ENCODE results near the gene PPIL6. TPM values are rescaled to one million over a fixed set of nuclear protein-coding genes. Genes with fewer than 3 reads are reported as not detected.
"Not testable (repeated sequence)": the region's sequence is repeated elsewhere in the genome, so short reads cannot be mapped to it uniquely, and the experiment has no call there.

PPIL6 gene
- total and polyA plus RNA-seq, 4 donors = 12.8 to 17.0 (median 15.2) TPM

GRCh38 chr6:109469591-109470189 is 29.3 kb upstream of the PPIL6 start:
- no peak overlapping the region for H3K4me3 ChIP-seq (ENCODE audit: low read depth, low read length)
- no peaks in the 10 kb centered on the region for H3K27me3 ChIP-seq (ENCODE audit: control insufficient read depth, insufficient read depth, low read length)
- no peak overlapping the region for H3K27ac ChIP-seq (ENCODE audit: low read depth, low read length)
- DNase-seq (ENCODE audit: low read depth in 4 of 6, low spot score in 6 of 6) = no peak
- peaks cover 46% of the 10 kb centered on the region for H3K36me3 ChIP-seq (ENCODE audit: control insufficient read depth, insufficient read depth, low read length)
- H3K9me3 ChIP-seq (ENCODE audit: control insufficient read depth, insufficient read depth, low read length) = no peaks in the 10 kb centered on the region
- no peaks in the 10 kb centered on the region for H3K4me1 ChIP-seq (ENCODE audit: control insufficient read depth, insufficient read depth, low read length)
- WGBS (ENCODE audit: insufficient coverage) = 88% methylated on average over 5 of the region's 5 CpGs

GRCh38 chr6:109467696-109468095 is 27.3 kb upstream of the PPIL6 start:
- 94% methylated on average over 4 of the region's 6 CpGs for WGBS (ENCODE audit: insufficient coverage)
- no peak for DNase-seq (ENCODE audit: low read depth in 4 of 6, low spot score in 6 of 6)

GRCh38 chr6:109466212-109466923 is 25.9 kb upstream of the PPIL6 start:
- Histone ChIP-seq H3K27ac (ENCODE audit: low read depth, low read length) (no peak overlapping the region), H3K9me3 (ENCODE audit: control insufficient read depth, insufficient read depth, low read length) (no peaks in the 10 kb centered on the region), H3K4me3 (ENCODE audit: low read depth, low read length) (no peak overlapping the region), H3K4me1 (ENCODE audit: control insufficient read depth, insufficient read depth, low read length) (no peaks in the 10 kb centered on the region), H3K27me3 (ENCODE audit: control insufficient read depth, insufficient read depth, low read length) (no peaks in the 10 kb centered on the region), H3K36me3 (ENCODE audit: control insufficient read depth, insufficient read depth, low read length) (peaks cover 24% of the 10 kb centered on the region)
- 90% methylated on average over 2 of the region's 7 CpGs for WGBS (ENCODE audit: insufficient coverage)
- DNase-seq (ENCODE audit: low read depth in 4 of 6, low spot score in 6 of 6) = no peak

More at GRCh38 chr6:109467696-109468095, 27.3 kb upstream of the PPIL6 start:
- H3K4me3 ChIP-seq (ENCODE audit: low read depth, low read length) = no peak overlapping the region
- H3K9me3 ChIP-seq (ENCODE audit: control insufficient read depth, insufficient read depth, low read length) = no peaks in the 10 kb centered on the region
- no peak overlapping the region for H3K27ac ChIP-seq (ENCODE audit: low read depth, low read length)
- peaks cover 38% of the 10 kb centered on the region for H3K36me3 ChIP-seq (ENCODE audit: control insufficient read depth, insufficient read depth, low read length)
- H3K27me3 ChIP-seq (ENCODE audit: control insufficient read depth, insufficient read depth, low read length) = no peaks in the 10 kb centered on the region
- no peaks in the 10 kb centered on the region for H3K4me1 ChIP-seq (ENCODE audit: control insufficient read depth, insufficient read depth, low read length)

- Histone ChIP-seq H3K27ac (ENCODE audit: low read depth, low read length) (no peak overlapping the region), H3K36me3 (ENCODE audit: control insufficient read depth, insufficient read depth, low read length) (peaks cover 22% of the 10 kb centered on the region), H3K27me3 (ENCODE audit: control insufficient read depth, insufficient read depth, low read length) (no peaks in the 10 kb centered on the region), H3K9me3 (ENCODE audit: control insufficient read depth, insufficient read depth, low read length) (no peaks in the 10 kb centered on the region), H3K4me1 (ENCODE audit: control insufficient read depth, insufficient read depth, low read length) (no peaks in the 10 kb centered on the region), H3K4me3 (ENCODE audit: low read depth, low read length) (no peak overlapping the region)
- DNase-seq (ENCODE audit: low read depth in 4 of 6, low spot score in 6 of 6) = no peak
- 65% methylated on average over 7 of the region's 7 CpGs for WGBS (ENCODE audit: insufficient coverage)
These were observed 25.3 kb upstream of the PPIL6 start for GRCh38 chr6:109465772-109466171.

- DNase-seq (ENCODE audit: low read depth in 4 of 6, low spot score in 6 of 6) = no peak
These were observed 21.5 kb upstream of the PPIL6 start for GRCh38 chr6:109461733-109462526.

GRCh38 chr6:109461205-109461604 is 20.8 kb upstream of the PPIL6 start:
- Histone ChIP-seq H3K4me1 (ENCODE audit: control insufficient read depth, insufficient read depth, low read length) (peaks cover 14% of the 10 kb centered on the region), H3K36me3 (ENCODE audit: control insufficient read depth, insufficient read depth, low read length) (peaks cover 11% of the 10 kb centered on the region)
- not testable (repeated sequence) for H3K27ac ChIP-seq (ENCODE audit: low read depth, low read length); H3K4me3 ChIP-seq (ENCODE audit: low read depth, low read length); DNase-seq (ENCODE audit: low read depth in 4 of 6, low spot score in 6 of 6); H3K9me3 ChIP-seq (ENCODE audit: control insufficient read depth, insufficient read depth, low read length); H3K27me3 ChIP-seq (ENCODE audit: control insufficient read depth, insufficient read depth, low read length)
- no CpG with 5 or more reads among the region's 1 CpG for WGBS (ENCODE audit: insufficient coverage)

More at GRCh38 chr6:109461733-109462526, 21.5 kb upstream of the PPIL6 start:
- Histone ChIP-seq H3K27ac (ENCODE audit: low read depth, low read length) (no peak overlapping the region), H3K9me3 (ENCODE audit: control insufficient read depth, insufficient read depth, low read length) (no peaks in the 10 kb centered on the region), H3K4me1 (ENCODE audit: control insufficient read depth, insufficient read depth, low read length) (peaks cover 7% of the 10 kb centered on the region), H3K4me3 (ENCODE audit: low read depth, low read length) (no peak overlapping the region), H3K27me3 (ENCODE audit: control insufficient read depth, insufficient read depth, low read length) (no peaks in the 10 kb centered on the region), H3K36me3 (ENCODE audit: control insufficient read depth, insufficient read depth, low read length) (peaks cover 11% of the 10 kb centered on the region)
- no CpG with 5 or more reads among the region's 1 CpG for WGBS (ENCODE audit: insufficient coverage)

GRCh38 chr6:109460161-109460829 is 19.9 kb upstream of the PPIL6 start:
- Histone ChIP-seq H3K36me3 (ENCODE audit: control insufficient read depth, insufficient read depth, low read length) (peaks cover 4% of the 10 kb centered on the region), H3K4me3 (ENCODE audit: low read depth, low read length) (no peak overlapping the region), H3K9me3 (ENCODE audit: control insufficient read depth, insufficient read depth, low read length) (no peaks in the 10 kb centered on the region), H3K27me3 (ENCODE audit: control insufficient read depth, insufficient read depth, low read length) (no peaks in the 10 kb centered on the region), H3K27ac (ENCODE audit: low read depth, low read length) (no peak overlapping the region), H3K4me1 (ENCODE audit: control insufficient read depth, insufficient read depth, low read length) (peaks cover 20% of the 10 kb centered on the region)
- DNase-seq (ENCODE audit: low read depth in 4 of 6, low spot score in 6 of 6) = no peak
- WGBS (ENCODE audit: insufficient coverage) = 57% methylated on average over 1 of the region's 3 CpGs

- DNase-seq (ENCODE audit: low read depth in 4 of 6, low spot score in 6 of 6) = no peak
- Histone ChIP-seq H3K27me3 (ENCODE audit: control insufficient read depth, insufficient read depth, low read length) (no peaks in the 10 kb centered on the region), H3K36me3 (ENCODE audit: control insufficient read depth, insufficient read depth, low read length) (peaks cover 5% of the 10 kb centered on the region), H3K27ac (ENCODE audit: low read depth, low read length) (no peak overlapping the region), H3K4me1 (ENCODE audit: control insufficient read depth, insufficient read depth, low read length) (peaks cover 33% of the 10 kb centered on the region), H3K9me3 (ENCODE audit: control insufficient read depth, insufficient read depth, low read length) (no peaks in the 10 kb centered on the region), H3K4me3 (ENCODE audit: low read depth, low read length) (no peak overlapping the region)
- WGBS (ENCODE audit: insufficient coverage) = 80% methylated on average over 2 of the region's 5 CpGs
These were observed 18.5 kb upstream of the PPIL6 start for GRCh38 chr6:109458774-109459531.

GRCh38 chr6:109457562-109457996 is 17.2 kb upstream of the PPIL6 start:
- peaks cover 39% of the 10 kb centered on the region for H3K4me1 ChIP-seq (ENCODE audit: control insufficient read depth, insufficient read depth, low read length)
- peaks cover 15% of the 10 kb centered on the region for H3K36me3 ChIP-seq (ENCODE audit: control insufficient read depth, insufficient read depth, low read length)
- no peaks in the 10 kb centered on the region for H3K9me3 ChIP-seq (ENCODE audit: control insufficient read depth, insufficient read depth, low read length)
- H3K4me3 ChIP-seq (ENCODE audit: low read depth, low read length) = no peak overlapping the region
- no peak overlapping the region for H3K27ac ChIP-seq (ENCODE audit: low read depth, low read length)
- no peaks in the 10 kb centered on the region for H3K27me3 ChIP-seq (ENCODE audit: control insufficient read depth, insufficient read depth, low read length)
- no peak for DNase-seq (ENCODE audit: low read depth in 4 of 6, low spot score in 6 of 6)
- 65% methylated on average over 4 of the region's 6 CpGs for WGBS (ENCODE audit: insufficient coverage)
